CD4-positive, alpha-beta T cell (primary cell): Measurements from ENCODE around the gene LYPD6B. TPM values are rescaled to one million over a fixed set of nuclear protein-coding genes. Genes with fewer than 3 reads are reported as not detected.

Source experiments
- ATAC-seq: fragments of 200-7000 bp; cut with Tn5 transposase; one replicate; pipeline ENCODE4 v1.10.0; 2022; ENCODE audit warnings: mild to moderate bottlenecking; ENCODE audit not compliant: poor library complexity
- CTCF ChIA-PET: fragments of 350-600 bp; sonication (Branson Sonifier 250); formaldehyde crosslinking; loops from one replicate; lab custom pipeline; 2021; ENCODE audit warnings: antibody characterized with exemption, inconsistent platforms; lab: Charles Lee
- POLR2A ChIA-PET: fragments of 350-600 bp; sonication (Branson Sonifier 250); formaldehyde crosslinking; loops from one replicate; lab custom pipeline; 2021; ENCODE audit warnings: antibody characterized with exemption, inconsistent platforms; lab: Charles Lee
- DNase-seq, 14 experiments: peaks; one replicate each; pipeline ENCODE4 v3.0.0-alpha.2; 2013 to 2020; ENCODE audit warnings: mixed read lengths in 2 of 14
- H3K27ac ChIP-seq, 2 donors: one replicate each; pipeline versions ENCODE4 v1.5.1 to v1.7.0; 2013; ENCODE audit warnings: low read length in 2 of 2, low read depth in 1 of 2, mild to moderate bottlenecking in 1 of 2
- H3K27me3 ChIP-seq, 2 experiments: 1 replicate in 1 of 2; 2 replicates in 1 of 2; pipeline versions ENCODE4 v1.6.1 to v1.7.0; 2013; ENCODE audit warnings: low read length in 2 of 2, control low read depth in 1 of 2, mild to moderate bottlenecking in 1 of 2, moderate library complexity in 1 of 2; ENCODE audit not compliant: insufficient read depth in 2 of 2, control insufficient read depth in 1 of 2
- H3K36me3 ChIP-seq: one replicate; pipeline ENCODE4 v1.6.1; 2013; ENCODE audit warnings: low read length, control low read depth; ENCODE audit not compliant: insufficient read depth
- H3K4me1 ChIP-seq: one replicate; pipeline ENCODE4 v1.6.1; 2013; ENCODE audit warnings: low read length, control low read depth; ENCODE audit not compliant: insufficient read depth
- H3K4me3 ChIP-seq: one replicate; pipeline ENCODE4 v1.5.1; 2013; ENCODE audit warnings: mild to moderate bottlenecking, low read length, moderate library complexity
- H3K9me3 ChIP-seq, 2 experiments: 1 replicate in 1 of 2; 2 replicates in 1 of 2; pipeline versions ENCODE4 v1.6.1 to v1.7.0; 2013; ENCODE audit warnings: low read length in 2 of 2, mild to moderate bottlenecking in 2 of 2, control low read depth in 1 of 2, moderate library complexity in 1 of 2; ENCODE audit not compliant: control insufficient read depth in 1 of 2, insufficient read depth in 1 of 2
- H3K27ac Mint-ChIP-seq: one replicate; pipeline ENCODE4 v1.8.0; 2020; ENCODE audit warnings: mixed read lengths
- H3K27me3 Mint-ChIP-seq: one replicate; pipeline ENCODE4 v1.8.0; 2021; ENCODE audit warnings: mixed read lengths
- H3K36me3 Mint-ChIP-seq: one replicate; pipeline ENCODE4 v1.8.0; 2021; ENCODE audit warnings: low read depth, mixed read lengths
- H3K4me1 Mint-ChIP-seq: one replicate; pipeline ENCODE4 v1.8.0; 2021; ENCODE audit warnings: low read depth, mixed read lengths
- H3K4me3 Mint-ChIP-seq: one replicate; pipeline ENCODE4 v1.8.0; 2020; ENCODE audit warnings: mild to moderate bottlenecking, mixed read lengths
- H3K9me3 Mint-ChIP-seq: one replicate; pipeline ENCODE4 v1.8.0; 2020; ENCODE audit warnings: mixed read lengths
- intact Hi-C, 2 experiments: fragments of 100-400 bp; cut with DNase I in 1 of 2; cut with micrococcal nuclease in 1 of 2; formaldehyde crosslinking; loops; one replicate each; pipeline versions ENCODE4 v1.15.1 to v1.9.0; 2023 to 2025; cut with DNase I, micrococcal nuclease
- total RNA-seq, 174 experiments: library from RNA in 2 of 174; stranded (reverse) in 2 of 174; gene quantifications; one replicate each; pipeline ENCODE4 v1.2.3 and lab custom pipeline; 2021 to 2026
- TF ChIP-seq, protein P1 (sequence below): fragments of 200-600 bp; IDR thresholded peaks from one replicate; pipeline ENCODE4 v1.8.0; 2022; ENCODE audit warnings: antibody characterized with exemption, mild to moderate bottlenecking

Gene LYPD6B
- total RNA-seq, 2 experiments from 2014 or later, result not detected

DNA sequence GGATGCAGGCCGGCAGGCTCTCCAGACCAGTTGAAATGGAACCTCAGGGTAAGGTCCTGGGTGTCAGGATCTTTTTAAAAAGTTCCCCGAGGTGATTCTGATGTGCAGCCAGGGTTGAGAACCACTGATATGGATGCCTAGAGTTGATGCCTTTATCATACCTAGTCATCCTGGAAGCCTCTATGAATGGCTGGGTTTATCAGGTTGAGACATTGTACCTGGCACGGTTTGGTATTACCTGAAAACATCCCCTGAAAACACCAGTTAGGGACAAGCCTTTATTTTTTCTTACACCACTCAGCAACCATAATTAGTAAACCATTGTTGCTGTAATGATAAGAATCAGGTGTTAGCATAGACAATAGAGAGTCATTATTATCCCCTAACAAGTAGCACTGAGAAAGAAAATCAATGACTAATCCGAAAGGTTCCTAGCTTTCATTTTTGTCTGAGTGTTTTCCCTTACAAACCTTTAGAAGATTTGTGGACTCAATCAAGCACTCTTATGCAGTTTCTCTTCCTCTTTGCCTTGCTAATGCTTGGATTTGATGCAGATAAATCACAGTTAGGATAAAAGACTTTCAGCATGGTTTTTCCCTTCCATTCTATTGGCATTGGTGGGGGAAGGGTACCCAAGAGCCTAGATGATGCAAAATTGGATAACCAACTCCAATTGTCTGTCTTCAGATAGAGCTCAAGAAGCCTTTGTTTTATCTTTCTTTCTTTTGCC is 175.4 kb downstream of the LYPD6B start:
- ChIA-PET CTCF (no interaction called here), POLR2A (no interaction called here)
- H3K4me1 ChIP-seq, result no peaks in the 10 kb centered on the region
- DNase-seq (no peak), ATAC-seq (no peak)
- Mint-ChIP-seq H3K27ac (no peak overlapping the region), H3K27me3 (peaks cover 12% of the 10 kb centered on the region), H3K4me3 (no peak overlapping the region), H3K4me1 (no peaks in the 10 kb centered on the region), H3K9me3 (peaks cover 3% of the 10 kb centered on the region), H3K36me3 (no peaks in the 10 kb centered on the region)
- H3K27ac ChIP-seq, result no peak overlapping the region
- intact Hi-C loops, result no loop called here
- TF ChIP-seq, protein P1, sequence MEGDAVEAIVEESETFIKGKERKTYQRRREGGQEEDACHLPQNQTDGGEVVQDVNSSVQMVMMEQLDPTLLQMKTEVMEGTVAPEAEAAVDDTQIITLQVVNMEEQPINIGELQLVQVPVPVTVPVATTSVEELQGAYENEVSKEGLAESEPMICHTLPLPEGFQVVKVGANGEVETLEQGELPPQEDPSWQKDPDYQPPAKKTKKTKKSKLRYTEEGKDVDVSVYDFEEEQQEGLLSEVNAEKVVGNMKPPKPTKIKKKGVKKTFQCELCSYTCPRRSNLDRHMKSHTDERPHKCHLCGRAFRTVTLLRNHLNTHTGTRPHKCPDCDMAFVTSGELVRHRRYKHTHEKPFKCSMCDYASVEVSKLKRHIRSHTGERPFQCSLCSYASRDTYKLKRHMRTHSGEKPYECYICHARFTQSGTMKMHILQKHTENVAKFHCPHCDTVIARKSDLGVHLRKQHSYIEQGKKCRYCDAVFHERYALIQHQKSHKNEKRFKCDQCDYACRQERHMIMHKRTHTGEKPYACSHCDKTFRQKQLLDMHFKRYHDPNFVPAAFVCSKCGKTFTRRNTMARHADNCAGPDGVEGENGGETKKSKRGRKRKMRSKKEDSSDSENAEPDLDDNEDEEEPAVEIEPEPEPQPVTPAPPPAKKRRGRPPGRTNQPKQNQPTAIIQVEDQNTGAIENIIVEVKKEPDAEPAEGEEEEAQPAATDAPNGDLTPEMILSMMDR, result no peak
- H3K27me3 ChIP-seq, result no peaks in the 10 kb centered on the region
- no peak overlapping the region for H3K4me3 ChIP-seq
- no peaks in the 10 kb centered on the region for H3K9me3 ChIP-seq
- H3K36me3 ChIP-seq, result no peaks in the 10 kb centered on the region

- no peaks in the 10 kb centered on the region for H3K4me1 Mint-ChIP-seq
- DNase-seq (no peak), ATAC-seq (no peak)
- H3K27me3 Mint-ChIP-seq, result peaks cover 7% of the 10 kb centered on the region
- H3K9me3 ChIP-seq, result no peaks in the 10 kb centered on the region
- intact Hi-C loops, result no loop called here
- no peaks in the 10 kb centered on the region for H3K27me3 ChIP-seq
- no peaks in the 10 kb centered on the region for H3K36me3 Mint-ChIP-seq
- ChIA-PET POLR2A (no interaction called here), CTCF (no interaction called here)
- H3K4me3 Mint-ChIP-seq, result no peak overlapping the region
- H3K27ac ChIP-seq, result no peak overlapping the region
- H3K4me1 ChIP-seq, result no peaks in the 10 kb centered on the region
- H3K9me3 Mint-ChIP-seq, result no peaks in the 10 kb centered on the region
- no peaks in the 10 kb centered on the region for H3K36me3 ChIP-seq
- TF ChIP-seq, protein P1, result no peak
- H3K27ac Mint-ChIP-seq, result no peak overlapping the region
- H3K4me3 ChIP-seq, result no peak overlapping the region
Observed at GRCh38 chr2:149218497-149218896, 180.0 kb downstream of the LYPD6B start.

- Mint-ChIP-seq H3K36me3 (no peaks in the 10 kb centered on the region), H3K4me1 (no peaks in the 10 kb centered on the region), H3K4me3 (no peak overlapping the region), H3K27me3 (peaks cover 12% of the 10 kb centered on the region), H3K9me3 (no peaks in the 10 kb centered on the region), H3K27ac (no peak overlapping the region)
- Histone ChIP-seq H3K4me1 (no peaks in the 10 kb centered on the region), H3K36me3 (no peaks in the 10 kb centered on the region), H3K27ac (no peak overlapping the region), H3K9me3 (no peaks in the 10 kb centered on the region), H3K27me3 (no peaks in the 10 kb centered on the region), H3K4me3 (no peak overlapping the region)
- intact Hi-C loops, result no loop called here
- ATAC-seq (no peak), DNase-seq (no peak)
- CTCF ChIA-PET, result no interaction called here
- POLR2A ChIA-PET, result no interaction called here
- TF ChIP-seq, protein P1, result no peak
Observed at GRCh38 chr2:149219856-149220255, 181.4 kb downstream of the LYPD6B start.
